ENCODE results near the gene VMO1.

Gene VMO1

GRCh38 chr17:4800462-4801196 is 14.5 kb upstream of the VMO1 start:
- FAIRE-seq = no peak

GRCh38 chr17:4796552-4796920 is 10.4 kb upstream of the VMO1 start:
- DNase-seq (ENCODE audit: low spot score) (peak; percentile 31), FAIRE-seq (no peak)

More at GRCh38 chr17:4800462-4801196, 14.5 kb upstream of the VMO1 start:
- DNase-seq (ENCODE audit: low spot score) = no peak

- DNase-seq (ENCODE audit: low spot score) (no peak), FAIRE-seq (no peak)
Measured at GRCh38 chr17:4795168-4795567, 9.0 kb upstream of the VMO1 start.

- no peak for DNase-seq (ENCODE audit: low spot score)
- FAIRE-seq = no peak
Measured at GRCh38 chr17:4790705-4791088, 4.5 kb upstream of the VMO1 start.

GRCh38 chr17:4789951-4790704 is 4.0 kb upstream of the VMO1 start:
- no peak for FAIRE-seq
- DNase-seq (ENCODE audit: low spot score) = peak; percentile 88

GRCh38 chr17:4789701-4789950 is 3.5 kb upstream of the VMO1 start:
- FAIRE-seq (no peak), DNase-seq (ENCODE audit: low spot score) (no peak)

- FAIRE-seq (no peak), DNase-seq (ENCODE audit: low spot score) (no peak)
Measured at GRCh38 chr17:4788807-4789700, 2.9 kb upstream of the VMO1 start, which contains the start of gene GLTPD2. Gene GLTPD2 (plus strand): TSS chr17:4788964. CDS start chr17:4789012, 48 bp downstream.

- FAIRE-seq = no peak
- DNase-seq (ENCODE audit: low spot score) = no peak
Measured at GRCh38 chr17:4788159-4788806, 2.1 kb upstream of the VMO1 start.

- no peak for FAIRE-seq
- no peak for DNase-seq (ENCODE audit: low spot score)
Measured at GRCh38 chr17:4786516-4786915, 352 bp upstream of the VMO1 start.

GRCh38 chr17:4785311-4786105 is 656 bp downstream of the VMO1 start:
- FAIRE-seq = peak; percentile 48

GRCh38 chr17:4782652-4783051 is 3.5 kb downstream of the VMO1 start:
- FAIRE-seq (no peak), DNase-seq (ENCODE audit: low spot score) (no peak)

More at GRCh38 chr17:4785311-4786105, 656 bp downstream of the VMO1 start:
- DNase-seq (ENCODE audit: low spot score) = no peak

GRCh38 chr17:4780325-4780955 is 5.7 kb downstream of the VMO1 start:
- DNase-seq (ENCODE audit: low spot score) (no peak), FAIRE-seq (no peak)

- FAIRE-seq = no peak
- no peak for DNase-seq (ENCODE audit: low spot score)
Measured at GRCh38 chr17:4777969-4778760, 8.0 kb downstream of the VMO1 start.

GRCh38 chr17:4772235-4772613 is 13.9 kb downstream of the VMO1 start:
- no peak for DNase-seq (ENCODE audit: low spot score)
- FAIRE-seq = no peak

- DNase-seq (ENCODE audit: low spot score) (no peak), FAIRE-seq (no peak)
Measured at GRCh38 chr17:4771519-4772234, 14.5 kb downstream of the VMO1 start, which contains the start of gene TM4SF5. Gene TM4SF5 (plus strand): TSS chr17:4771886. CDS start chr17:4771923, 37 bp downstream.

GRCh38 chr17:4769628-4770027 is 16.5 kb downstream of the VMO1 start:
- no peak for DNase-seq (ENCODE audit: low spot score)
- no peak for FAIRE-seq

- no peak for FAIRE-seq
- no peak for DNase-seq (ENCODE audit: low spot score)
Measured at GRCh38 chr17:4768298-4768697, 17.9 kb downstream of the VMO1 start.

- FAIRE-seq = no peak
- no peak for DNase-seq (ENCODE audit: low spot score)
Measured at GRCh38 chr17:4766723-4767122, 19.4 kb downstream of the VMO1 start.

- no peak for FAIRE-seq
- no peak for DNase-seq (ENCODE audit: low spot score)
Measured at GRCh38 chr17:4766201-4766600, 20.0 kb downstream of the VMO1 start.

All from urothelium cell line (cell line).